GM10248 (cell line): ENCODE data around the gene TSPAN2.

Source experiments
- CTCF ChIA-PET: fragments of 300-600 bp; sonication (Branson Sonifier 250); formaldehyde crosslinking; extraction: SDS; loops from one replicate; lab custom pipeline; 2021; ENCODE audit warnings: antibody characterized with exemption; lab: Yijun Ruan, JAX
- POLR2A ChIA-PET: fragments of 350-650 bp; sonication (Branson Sonifier 250); formaldehyde crosslinking; extraction: SDS; loops from one replicate; lab custom pipeline; 2020; ENCODE audit warnings: antibody characterized with exemption; lab: Yijun Ruan, JAX
- DNase-seq: peaks from one replicate; pipeline ENCODE4 v3.0.0; 2012; ENCODE audit errors: extremely low spot score
- CTCF ChIP-seq: IDR thresholded peaks from 2 replicates; pipeline ENCODE4 v1.5.1; 2012; ENCODE audit warnings: mild to moderate bottlenecking, low read depth; ENCODE audit errors: extremely low read depth, missing control alignments, control extremely low read depth

Gene TSPAN2

DNA sequence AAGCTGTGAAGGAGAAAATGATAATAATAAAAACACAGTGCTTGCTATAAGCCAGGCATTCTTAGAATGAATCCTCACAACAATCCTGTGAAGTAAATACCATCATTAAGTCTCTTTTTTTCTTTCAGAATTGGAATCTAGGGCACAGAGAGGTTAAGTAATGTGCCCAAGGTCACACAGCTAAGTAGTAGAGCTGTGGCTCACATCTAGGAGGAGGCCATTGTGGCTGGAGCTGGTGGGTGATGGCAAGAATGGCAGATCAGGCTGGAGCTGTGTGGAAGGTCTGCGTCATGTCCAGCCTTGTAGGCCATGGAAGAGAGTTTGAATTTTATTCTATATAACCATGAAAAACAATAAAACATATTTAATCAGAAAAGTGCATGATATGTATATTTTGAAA is 38.2 kb upstream of the TSPAN2 start:
- DNase-seq = no peak
- POLR2A ChIA-PET = no interaction called here
- no peak for TF ChIP-seq CTCF
- CTCF ChIA-PET = interaction anchor here (6.9 to 7.7 kb wide), 2 partner anchors 11 to 15 kb away, joined by 45 to 48 read pairs; no protein-coding TSS in a partner anchor

DNA sequence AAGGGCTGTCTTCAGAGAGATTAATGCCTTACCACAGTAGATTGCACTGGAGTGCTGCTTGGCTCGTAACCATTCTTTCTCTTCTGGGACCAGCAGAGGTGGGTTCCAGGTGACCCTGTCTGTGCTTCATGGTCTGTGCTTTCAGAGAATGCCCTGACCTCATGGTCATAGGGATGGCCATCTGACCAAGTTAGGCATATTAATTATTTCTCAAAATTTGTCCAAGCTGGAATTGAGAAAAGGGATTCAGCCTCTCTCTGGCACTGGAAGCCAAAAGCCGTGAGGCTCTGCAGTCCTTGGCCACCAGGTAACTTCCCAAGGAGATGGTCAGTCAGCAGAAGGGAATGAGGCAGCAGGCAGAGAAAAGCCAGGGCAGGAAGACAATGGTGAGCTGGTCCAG is 37.2 kb upstream of the TSPAN2 start:
- no peak for DNase-seq
- CTCF ChIA-PET = interaction anchor here (1.0 to 7.7 kb wide), 3 partner anchors 10 to 14 kb away, joined by 3 to 48 read pairs (median 45); no protein-coding TSS in a partner anchor
- POLR2A ChIA-PET = no interaction called here
- no peak for TF ChIP-seq CTCF

DNA sequence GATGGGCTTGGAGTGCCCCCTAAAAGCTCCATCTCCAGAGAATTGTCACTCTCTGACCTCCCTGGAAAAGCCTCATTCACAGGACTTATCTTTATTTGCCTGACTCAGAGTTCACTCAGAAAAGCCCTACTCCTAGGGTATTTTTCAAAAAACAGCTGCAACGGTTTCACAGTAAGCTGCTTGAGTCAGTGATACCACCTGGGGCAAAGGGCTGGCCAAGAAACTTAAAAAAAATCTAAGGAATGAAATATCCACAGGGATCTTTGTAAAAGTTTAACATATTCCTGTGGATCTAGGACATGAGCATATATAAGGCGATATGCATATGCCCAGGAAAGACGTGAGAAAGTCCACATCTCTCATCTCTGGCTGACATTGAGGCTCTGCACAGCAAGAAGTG is 33.8 kb upstream of the TSPAN2 start:
- TF ChIP-seq CTCF = no peak
- POLR2A ChIA-PET = no interaction called here
- DNase-seq = no peak
- CTCF ChIA-PET = interaction anchor here (1.2 to 7.7 kb wide), 3 partner anchors 11 to 29 kb away, joined by 3 to 48 read pairs (median 4); no protein-coding TSS in a partner anchor

- no peak for DNase-seq
- TF ChIP-seq CTCF = no peak
- CTCF ChIA-PET = interaction anchor here (1.3 to 7.7 kb wide), 3 partner anchors 9 to 20 kb away, joined by 4 to 48 read pairs (median 4); no protein-coding TSS in a partner anchor
- POLR2A ChIA-PET = no interaction called here
These were observed 32.5 kb upstream of the TSPAN2 start for GRCh38 chr1:115121793-115122192.

- ChIA-PET CTCF (no interaction called here), POLR2A (no interaction called here)
- TF ChIP-seq CTCF = no peak
- DNase-seq = no peak
These were observed 31.0 kb upstream of the TSPAN2 start for GRCh38 chr1:115120296-115120695.

DNA sequence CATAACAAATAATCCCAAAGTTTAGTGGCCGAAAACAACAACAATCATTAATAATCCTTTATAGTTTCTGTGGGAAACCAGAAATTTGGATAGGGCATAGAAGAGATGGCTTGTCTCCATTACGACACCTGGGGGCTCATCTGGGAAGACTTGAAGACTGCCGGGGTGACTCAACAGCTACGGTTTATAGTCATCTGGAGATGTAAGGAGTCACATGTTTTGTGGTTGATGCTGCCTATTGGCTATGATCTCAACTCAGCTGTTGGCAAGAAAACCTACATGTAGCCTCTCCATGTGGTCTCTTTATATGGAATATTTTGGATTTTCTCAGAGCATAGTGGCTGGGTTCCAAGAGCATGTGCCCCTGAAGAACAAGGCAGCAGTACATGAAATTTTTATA is 29.3 kb upstream of the TSPAN2 start:
- DNase-seq = no peak
- CTCF ChIA-PET = interaction anchor here (1.3 kb wide), 1 partner anchor 11 kb away, joined by 3 read pairs; no protein-coding TSS in a partner anchor
- POLR2A ChIA-PET = no interaction called here
- TF ChIP-seq CTCF = no peak
